ENCODE data around the gene FARS2.

DNA sequence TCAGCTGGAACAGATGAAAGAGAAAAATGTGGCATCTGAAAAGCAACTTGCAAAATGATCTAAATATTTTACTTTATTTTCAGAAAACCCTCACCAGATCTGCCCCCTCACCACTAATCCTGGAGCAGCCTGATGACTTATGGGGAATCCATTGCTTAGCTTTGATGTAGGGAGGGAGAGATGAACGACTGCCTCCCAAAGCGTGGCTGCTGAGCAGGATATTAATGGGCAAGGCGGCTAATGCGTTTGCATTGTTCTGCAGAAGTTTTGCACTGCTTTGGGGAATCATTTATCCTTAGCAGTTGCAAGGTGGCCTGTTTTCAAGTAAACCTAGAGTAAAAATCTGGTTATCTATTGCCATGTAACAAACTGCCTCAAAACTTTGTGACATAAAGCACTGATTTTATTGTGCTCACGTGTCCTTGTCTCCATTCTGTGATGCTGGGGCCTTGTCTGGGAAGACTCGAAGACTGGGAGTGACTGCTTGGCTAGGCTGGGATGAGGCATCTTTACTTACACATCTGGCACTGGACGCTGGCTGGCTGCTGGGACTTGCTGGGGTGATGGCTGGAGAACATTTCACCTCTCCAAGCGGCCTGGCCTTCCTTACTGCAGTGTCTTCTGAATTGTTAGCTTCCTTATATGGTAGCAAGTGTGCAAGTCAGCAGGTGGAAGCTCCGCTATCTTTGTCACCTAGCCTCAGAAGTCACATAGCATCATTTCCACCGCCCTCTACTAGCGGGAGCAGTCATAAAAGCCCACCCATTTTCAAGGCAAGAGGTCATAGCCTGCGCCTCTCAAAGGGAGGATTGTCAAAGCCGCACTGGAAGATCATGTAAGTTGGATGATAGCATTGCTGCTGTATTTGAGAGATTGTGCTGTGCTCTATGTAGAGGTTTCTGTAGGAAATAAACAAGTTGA is 432.2 kb downstream of the FARS2 start:
- TF ChIP-seq, protein P1, sequence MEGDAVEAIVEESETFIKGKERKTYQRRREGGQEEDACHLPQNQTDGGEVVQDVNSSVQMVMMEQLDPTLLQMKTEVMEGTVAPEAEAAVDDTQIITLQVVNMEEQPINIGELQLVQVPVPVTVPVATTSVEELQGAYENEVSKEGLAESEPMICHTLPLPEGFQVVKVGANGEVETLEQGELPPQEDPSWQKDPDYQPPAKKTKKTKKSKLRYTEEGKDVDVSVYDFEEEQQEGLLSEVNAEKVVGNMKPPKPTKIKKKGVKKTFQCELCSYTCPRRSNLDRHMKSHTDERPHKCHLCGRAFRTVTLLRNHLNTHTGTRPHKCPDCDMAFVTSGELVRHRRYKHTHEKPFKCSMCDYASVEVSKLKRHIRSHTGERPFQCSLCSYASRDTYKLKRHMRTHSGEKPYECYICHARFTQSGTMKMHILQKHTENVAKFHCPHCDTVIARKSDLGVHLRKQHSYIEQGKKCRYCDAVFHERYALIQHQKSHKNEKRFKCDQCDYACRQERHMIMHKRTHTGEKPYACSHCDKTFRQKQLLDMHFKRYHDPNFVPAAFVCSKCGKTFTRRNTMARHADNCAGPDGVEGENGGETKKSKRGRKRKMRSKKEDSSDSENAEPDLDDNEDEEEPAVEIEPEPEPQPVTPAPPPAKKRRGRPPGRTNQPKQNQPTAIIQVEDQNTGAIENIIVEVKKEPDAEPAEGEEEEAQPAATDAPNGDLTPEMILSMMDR (conservative IDR thresholded peaks at IDR 0.05 in 1 of 2, IDR thresholded peaks at IDR 0.05 in 1 of 2; ENCODE audit: low read depth in 1 of 2, low read length in 2 of 2) = no peak
- no peak for TF ChIP-seq EZH2 (IDR thresholded peaks at IDR 0.05; ENCODE audit: low read length, missing control alignments)

Data from fibroblast of lung (primary cell).